Karpas-422 (cell line): ENCODE data around the gene EXT2. TPM values are rescaled to one million over a fixed set of nuclear protein-coding genes. Genes with fewer than 3 reads are reported as not detected.

Source experiments
- DNase-seq: peaks from one replicate; pipeline ENCODE4 v3.0.0-alpha.2; 2015
- H2AFZ ChIP-seq: fragments of 200-600 bp; sonication (generic); 2 replicates; pipeline ENCODE4 v1.6.1; 2014; ENCODE audit warnings: antibody characterized with exemption, low read length, mixed read lengths
- H3K27ac ChIP-seq: fragments of 200-600 bp; sonication (generic); 2 replicates; pipeline ENCODE4 v1.5.1; 2014; ENCODE audit warnings: mild to moderate bottlenecking, low read length, moderate library complexity
- H3K27me3 ChIP-seq: fragments of 200-600 bp; sonication (generic); 2 replicates; pipeline ENCODE4 v1.6.1; 2014; ENCODE audit warnings: low read length, mixed read lengths
- H3K36me3 ChIP-seq: fragments of 200-600 bp; sonication (generic); 2 replicates; pipeline ENCODE4 v1.6.1; 2014; ENCODE audit warnings: low read length, mixed read lengths; ENCODE audit not compliant: insufficient read depth
- H3K4me1 ChIP-seq: fragments of 200-600 bp; sonication (generic); 2 replicates; pipeline ENCODE4 v1.6.1; 2014; ENCODE audit warnings: mild to moderate bottlenecking, low read length, mixed read lengths
- H3K4me2 ChIP-seq: fragments of 200-600 bp; sonication (generic); 2 replicates; pipeline ENCODE4 v1.6.1; 2014; ENCODE audit warnings: low read length, low read depth, mild to moderate bottlenecking; ENCODE audit not compliant: poor library complexity, severe bottlenecking
- H3K4me3 ChIP-seq: fragments of 200-600 bp; sonication (generic); 2 replicates; pipeline ENCODE4 v1.5.1; 2014; ENCODE audit warnings: mild to moderate bottlenecking, antibody characterized with exemption, low read length, mixed read lengths
- H3K79me2 ChIP-seq: fragments of 200-600 bp; sonication (generic); 2 replicates; pipeline ENCODE4 v1.6.1; 2014; ENCODE audit warnings: mild to moderate bottlenecking, low read length, mixed read lengths
- H3K9ac ChIP-seq: fragments of 200-600 bp; sonication (generic); 2 replicates; pipeline ENCODE4 v1.6.0; 2014; ENCODE audit warnings: low read length
- H3K9me2 ChIP-seq: fragments of 200-600 bp; sonication (generic), shearing (Covaris generic); replicated peaks from 2 replicates; pipeline ENCODE4 v1.6.0; 2014; ENCODE audit warnings: mild to moderate bottlenecking, low read length, moderate library complexity; ENCODE audit not compliant: insufficient read depth
- H3K9me3 ChIP-seq: fragments of 300-700, 200-600 bp; sonication (generic); 2 replicates; pipeline ENCODE4 v1.6.1; 2014; ENCODE audit warnings: low read length, mixed read lengths
- H4K20me1 ChIP-seq: fragments of 200-600 bp; sonication (generic); 2 replicates; pipeline ENCODE4 v1.6.1; 2014; ENCODE audit warnings: mild to moderate bottlenecking, antibody characterized with exemption, low read length, low read depth; ENCODE audit not compliant: insufficient read depth
- total RNA-seq: library from RNA; depleted of rRNA; stranded (reverse); fragments of >200 nt; shearing (Covaris generic); gene quantifications from 2 replicates; pipeline ENCODE4 v1.2.3, GENCODE V29; 2014; ENCODE audit warnings: low replicate concordance

Gene EXT2
- total RNA-seq, 1 experiment from 2014 or later, result 64.0 TPM

GRCh38 chr11:44112091-44112821 lies 16.8 kb downstream of the EXT2 start:
- Histone ChIP-seq H2AFZ (no peak overlapping the region), H3K9ac (no peak overlapping the region), H3K27me3 (no peaks in the 10 kb centered on the region), H3K27ac (no peak overlapping the region), H3K4me3 (no peak overlapping the region), H3K79me2 (peaks cover 40% of the 10 kb centered on the region), H3K4me1 (peaks cover 3% of the 10 kb centered on the region), H4K20me1 (no peaks in the 10 kb centered on the region), H3K9me3 (no peaks in the 10 kb centered on the region), H3K4me2 (no peak overlapping the region), H3K9me2 (no peaks in the 10 kb centered on the region), H3K36me3 (peaks cover 25% of the 10 kb centered on the region)
- no peak for DNase-seq

- H3K79me2 ChIP-seq, result peaks cover 45% of the 10 kb centered on the region
- no peak overlapping the region for H3K9ac ChIP-seq
- H3K27me3 ChIP-seq, result no peaks in the 10 kb centered on the region
- peaks cover 26% of the 10 kb centered on the region for H3K36me3 ChIP-seq
- no peaks in the 10 kb centered on the region for H4K20me1 ChIP-seq
- no peak overlapping the region for H3K4me2 ChIP-seq
- no peak for DNase-seq
- H3K9me3 ChIP-seq, result no peaks in the 10 kb centered on the region
- no peak overlapping the region for H2AFZ ChIP-seq
- H3K4me1 ChIP-seq, result peaks cover 3% of the 10 kb centered on the region
- no peak overlapping the region for H3K27ac ChIP-seq
- H3K4me3 ChIP-seq, result no peak overlapping the region
- H3K9me2 ChIP-seq, result no peaks in the 10 kb centered on the region
Measured at GRCh38 chr11:44113018-44113417, 17.5 kb downstream of the EXT2 start.

- H3K36me3 ChIP-seq, result peaks cover 31% of the 10 kb centered on the region
- no peaks in the 10 kb centered on the region for H3K9me2 ChIP-seq
- no peaks in the 10 kb centered on the region for H3K27me3 ChIP-seq
- no peak overlapping the region for H3K4me2 ChIP-seq
- H3K27ac ChIP-seq, result no peak overlapping the region
- H4K20me1 ChIP-seq, result no peaks in the 10 kb centered on the region
- H3K79me2 ChIP-seq, result peaks cover 47% of the 10 kb centered on the region
- no peak overlapping the region for H3K4me3 ChIP-seq
- no peaks in the 10 kb centered on the region for H3K9me3 ChIP-seq
- H2AFZ ChIP-seq, result no peak overlapping the region
- peaks cover 3% of the 10 kb centered on the region for H3K4me1 ChIP-seq
- DNase-seq, result no peak
- no peak overlapping the region for H3K9ac ChIP-seq
Measured at GRCh38 chr11:44113572-44113971, 18.1 kb downstream of the EXT2 start.

GRCh38 chr11:44116234-44116830 lies 20.9 kb downstream of the EXT2 start:
- Histone ChIP-seq H3K4me3 (no peak overlapping the region), H3K4me1 (no peaks in the 10 kb centered on the region), H4K20me1 (no peaks in the 10 kb centered on the region), H3K9me2 (no peaks in the 10 kb centered on the region), H3K27me3 (no peaks in the 10 kb centered on the region), H3K79me2 (peaks cover 47% of the 10 kb centered on the region), H3K27ac (no peak overlapping the region), H3K9ac (no peak overlapping the region), H2AFZ (no peak overlapping the region), H3K9me3 (no peaks in the 10 kb centered on the region), H3K36me3 (peaks cover 33% of the 10 kb centered on the region), H3K4me2 (no peak overlapping the region)
- DNase-seq, result no peak

GRCh38 chr11:44120169-44120568 lies 24.7 kb downstream of the EXT2 start:
- Histone ChIP-seq H3K9ac (no peak overlapping the region), H3K36me3 (peaks cover 25% of the 10 kb centered on the region), H3K4me3 (no peak overlapping the region), H3K9me2 (no peaks in the 10 kb centered on the region), H3K27me3 (no peaks in the 10 kb centered on the region), H3K4me2 (no peak overlapping the region), H2AFZ (no peak overlapping the region), H3K4me1 (no peaks in the 10 kb centered on the region), H4K20me1 (no peaks in the 10 kb centered on the region), H3K9me3 (no peaks in the 10 kb centered on the region), H3K79me2 (peaks cover 30% of the 10 kb centered on the region), H3K27ac (no peak overlapping the region)
- no peak for DNase-seq

GRCh38 chr11:44125598-44125997 lies 30.1 kb downstream of the EXT2 start:
- no peak overlapping the region for H3K4me2 ChIP-seq
- DNase-seq, result no peak

GRCh38 chr11:44126304-44126703 lies 30.8 kb downstream of the EXT2 start:
- Histone ChIP-seq H3K9me2 (no peaks in the 10 kb centered on the region), H4K20me1 (no peaks in the 10 kb centered on the region), H3K79me2 (peaks cover 7% of the 10 kb centered on the region), H3K4me3 (no peak overlapping the region), H2AFZ (no peak overlapping the region), H3K27ac (no peak overlapping the region), H3K4me1 (peaks cover 4% of the 10 kb centered on the region; the same call in 1 of the 2 replicates), H3K9ac (no peak overlapping the region), H3K9me3 (no peaks in the 10 kb centered on the region), H3K36me3 (peaks cover 31% of the 10 kb centered on the region; the same call in 1 of the 2 replicates), H3K27me3 (no peaks in the 10 kb centered on the region), H3K4me2 (no peak overlapping the region)
- DNase-seq, result no peak

More at GRCh38 chr11:44125598-44125997, 30.1 kb downstream of the EXT2 start:
- no peak overlapping the region for H3K9ac ChIP-seq
- H3K9me2 ChIP-seq, result no peaks in the 10 kb centered on the region
- peaks cover 29% of the 10 kb centered on the region; the same call in 1 of the 2 replicates for H3K36me3 ChIP-seq
- H3K9me3 ChIP-seq, result no peaks in the 10 kb centered on the region
- no peak overlapping the region for H3K27ac ChIP-seq
- H3K27me3 ChIP-seq, result no peaks in the 10 kb centered on the region
- H2AFZ ChIP-seq, result no peak overlapping the region
- no peak overlapping the region for H3K4me3 ChIP-seq
- H3K4me1 ChIP-seq, result peaks cover 4% of the 10 kb centered on the region; the same call in 1 of the 2 replicates
- peaks cover 7% of the 10 kb centered on the region for H3K79me2 ChIP-seq
- H4K20me1 ChIP-seq, result no peaks in the 10 kb centered on the region

GRCh38 chr11:44127130-44127529 lies 31.7 kb downstream of the EXT2 start:
- Histone ChIP-seq H3K27me3 (no peaks in the 10 kb centered on the region), H3K4me2 (no peak overlapping the region), H3K9ac (no peak overlapping the region), H3K36me3 (peaks cover 31% of the 10 kb centered on the region; the same call in 1 of the 2 replicates), H4K20me1 (no peaks in the 10 kb centered on the region), H3K4me1 (peaks cover 4% of the 10 kb centered on the region; the same call in 1 of the 2 replicates), H3K79me2 (peaks cover 7% of the 10 kb centered on the region), H2AFZ (no peak overlapping the region), H3K27ac (no peak overlapping the region), H3K9me3 (no peaks in the 10 kb centered on the region), H3K9me2 (no peaks in the 10 kb centered on the region), H3K4me3 (no peak overlapping the region)
- no peak for DNase-seq
